ENCODE data around the gene GLIS1.

- TF ChIP-seq CTCF (IDR thresholded peaks at IDR 0.05) (no peak), POLR2A (IDR thresholded peaks at IDR 0.05) (no peak)
Measured at GRCh38 chr1:53552146-53552861, 186.7 kb downstream of the GLIS1 start.
